ENCODE measurements around the gene SLCO4A1. TPM values are rescaled to one million over a fixed set of nuclear protein-coding genes. Genes with fewer than 3 reads are reported as not detected.

The SLCO4A1 gene
- total RNA-seq, 4 donors from 2014 or later: 77.9 to 107 (median 81.5) TPM

DNA sequence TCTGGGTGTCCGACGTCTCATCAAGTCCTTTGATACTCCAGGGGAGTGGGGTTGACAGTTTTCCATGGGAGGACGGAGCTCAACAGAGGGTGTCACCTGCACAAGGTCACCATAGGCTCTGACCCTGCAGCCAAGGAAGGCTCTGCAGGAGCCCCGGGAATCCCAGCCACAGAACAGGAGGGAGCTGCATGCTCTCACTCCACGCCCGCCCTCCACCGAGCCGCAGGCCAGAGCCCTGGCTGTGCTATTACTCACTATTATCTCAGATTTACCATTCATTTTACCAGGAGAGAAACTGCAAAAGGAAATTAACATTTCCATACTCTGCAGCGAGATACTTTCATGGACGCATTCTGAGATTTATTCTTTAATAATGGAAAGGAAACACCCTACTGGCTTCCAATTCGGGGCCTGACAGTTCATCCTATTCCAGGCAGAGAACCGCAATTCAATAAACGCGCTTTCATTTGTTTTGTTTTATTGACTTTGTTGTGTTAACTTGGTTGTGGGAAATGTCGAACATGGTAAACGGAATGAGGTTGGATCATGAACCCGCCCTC, 48.0 kb downstream of the SLCO4A1 start:
- TF ChIP-seq, protein P1, sequence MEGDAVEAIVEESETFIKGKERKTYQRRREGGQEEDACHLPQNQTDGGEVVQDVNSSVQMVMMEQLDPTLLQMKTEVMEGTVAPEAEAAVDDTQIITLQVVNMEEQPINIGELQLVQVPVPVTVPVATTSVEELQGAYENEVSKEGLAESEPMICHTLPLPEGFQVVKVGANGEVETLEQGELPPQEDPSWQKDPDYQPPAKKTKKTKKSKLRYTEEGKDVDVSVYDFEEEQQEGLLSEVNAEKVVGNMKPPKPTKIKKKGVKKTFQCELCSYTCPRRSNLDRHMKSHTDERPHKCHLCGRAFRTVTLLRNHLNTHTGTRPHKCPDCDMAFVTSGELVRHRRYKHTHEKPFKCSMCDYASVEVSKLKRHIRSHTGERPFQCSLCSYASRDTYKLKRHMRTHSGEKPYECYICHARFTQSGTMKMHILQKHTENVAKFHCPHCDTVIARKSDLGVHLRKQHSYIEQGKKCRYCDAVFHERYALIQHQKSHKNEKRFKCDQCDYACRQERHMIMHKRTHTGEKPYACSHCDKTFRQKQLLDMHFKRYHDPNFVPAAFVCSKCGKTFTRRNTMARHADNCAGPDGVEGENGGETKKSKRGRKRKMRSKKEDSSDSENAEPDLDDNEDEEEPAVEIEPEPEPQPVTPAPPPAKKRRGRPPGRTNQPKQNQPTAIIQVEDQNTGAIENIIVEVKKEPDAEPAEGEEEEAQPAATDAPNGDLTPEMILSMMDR (IDR thresholded peaks at IDR 0.05): no peak
- TF ChIP-seq POLR2A (IDR thresholded peaks at IDR 0.05): no peak
- intact Hi-C loops (cut with DNase I; ENCODE audit: low total_unique reads): no loop called here
- no peak overlapping the region for H3K4me3 ChIP-seq (ENCODE audit: low read depth, poor library complexity, severe bottlenecking)
- WGBS, 2 donors: 85 to 86% methylated on average over 16 to 17 of the region's 17 CpGs
- no peak for DNase-seq (ENCODE audit: low spot score in 2 of 2)

DNA sequence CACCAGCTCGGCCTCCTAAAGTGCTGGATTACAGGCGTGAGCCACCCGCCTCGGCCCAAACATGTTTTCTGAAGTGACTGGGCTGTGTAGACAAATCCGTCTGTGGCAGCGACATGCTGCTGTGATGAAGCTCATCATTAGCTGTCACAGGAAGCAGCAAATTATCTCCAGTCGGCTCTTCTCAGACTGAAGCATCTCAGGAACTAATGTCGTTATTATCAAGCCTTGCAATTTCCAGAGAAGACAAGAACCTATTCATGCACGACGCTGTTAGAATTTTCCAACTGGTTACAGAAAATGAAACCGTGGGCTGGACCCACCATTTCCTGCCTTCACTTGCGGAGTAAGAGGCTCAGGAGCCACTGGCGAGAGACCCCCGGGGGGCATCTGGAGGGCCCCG, 49.2 kb downstream of the SLCO4A1 start:
- 62 to 79% methylated on average over 15 of the region's 15 CpGs for WGBS, 2 donors
- no peak for DNase-seq (ENCODE audit: low spot score in 2 of 2)

DNA sequence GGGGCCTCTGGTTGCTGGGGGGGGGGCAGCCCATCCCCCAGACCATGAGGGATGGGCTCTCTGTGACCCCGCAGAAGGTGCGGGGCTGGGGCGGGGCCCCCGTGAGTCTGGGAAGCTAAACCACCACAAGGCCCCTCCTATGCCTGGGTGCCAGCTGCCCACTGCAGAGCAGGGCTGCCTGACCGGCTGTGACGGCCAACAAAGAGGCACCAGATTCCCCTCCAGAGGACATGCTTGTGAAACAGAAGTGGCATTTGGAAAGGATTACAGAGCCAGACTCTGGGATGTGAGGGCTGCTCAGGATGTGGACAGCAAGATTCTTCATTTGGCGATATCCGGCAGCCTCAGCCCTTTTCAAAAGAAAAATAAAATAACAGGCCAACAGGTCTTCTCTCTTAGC, 49.9 kb downstream of the SLCO4A1 start:
- intact Hi-C loops (cut with DNase I; ENCODE audit: low total_unique reads): no loop called here
- TF ChIP-seq, protein P1 (IDR thresholded peaks at IDR 0.05): no peak
- no peak for TF ChIP-seq POLR2A (IDR thresholded peaks at IDR 0.05)
- no peak overlapping the region for H3K4me3 ChIP-seq (ENCODE audit: low read depth, poor library complexity, severe bottlenecking)
- WGBS, 2 donors: 56 to 75% methylated on average over 5 to 8 of the region's 8 CpGs
- no peak for DNase-seq (ENCODE audit: low spot score in 2 of 2)

More for the DNA sequence above, 49.2 kb downstream of the SLCO4A1 start:
- TF ChIP-seq, protein P1 (IDR thresholded peaks at IDR 0.05): no peak
- no peak for TF ChIP-seq POLR2A (IDR thresholded peaks at IDR 0.05)
- intact Hi-C loops (cut with DNase I; ENCODE audit: low total_unique reads): no loop called here
- H3K4me3 ChIP-seq (ENCODE audit: low read depth, poor library complexity, severe bottlenecking): no peak overlapping the region

DNA sequence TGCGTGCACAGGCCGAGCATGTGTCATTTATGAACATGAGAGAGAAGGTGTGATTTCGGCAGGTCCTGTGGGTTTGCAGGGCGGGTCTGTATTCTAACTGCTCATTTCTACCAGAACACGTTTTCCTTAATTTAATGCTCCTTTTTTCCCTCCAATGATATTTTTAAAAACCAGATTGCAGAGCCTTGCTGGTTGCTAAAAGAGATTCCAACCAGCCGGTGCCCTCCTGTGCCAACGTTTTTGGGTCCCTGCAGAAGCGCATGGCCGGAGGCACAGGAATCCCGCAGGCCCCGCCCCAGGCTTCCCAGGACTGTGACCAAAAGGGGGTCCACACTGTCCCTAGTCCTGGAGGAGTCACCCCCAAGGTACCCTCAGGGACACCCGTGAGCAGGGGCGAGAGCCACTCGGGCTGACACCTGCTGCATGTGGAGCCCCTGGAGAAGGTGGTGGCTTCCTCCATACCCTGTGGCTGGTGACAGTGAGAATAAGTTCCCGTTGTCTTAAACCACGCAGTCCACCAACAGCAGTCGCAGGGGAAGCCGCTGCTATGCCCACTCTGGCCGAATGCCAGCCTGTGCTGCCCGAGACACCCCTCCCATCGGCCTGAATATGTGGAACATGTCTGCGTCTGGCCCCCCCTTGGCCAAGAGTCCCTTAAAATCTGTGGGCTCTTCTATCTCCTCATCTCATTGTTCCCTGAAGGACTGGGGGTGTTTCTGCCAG, 50.7 kb downstream of the SLCO4A1 start:
- intact Hi-C loops (cut with DNase I; ENCODE audit: low total_unique reads): no loop called here
- no peak overlapping the region for H3K4me3 ChIP-seq (ENCODE audit: low read depth, poor library complexity, severe bottlenecking)
- TF ChIP-seq POLR2A (IDR thresholded peaks at IDR 0.05): no peak
- TF ChIP-seq, protein P1 (IDR thresholded peaks at IDR 0.05): no peak
- WGBS, 2 donors: 61 to 67% methylated on average over 19 to 22 of the region's 22 CpGs
- no peak for DNase-seq (ENCODE audit: low spot score in 2 of 2)

DNA sequence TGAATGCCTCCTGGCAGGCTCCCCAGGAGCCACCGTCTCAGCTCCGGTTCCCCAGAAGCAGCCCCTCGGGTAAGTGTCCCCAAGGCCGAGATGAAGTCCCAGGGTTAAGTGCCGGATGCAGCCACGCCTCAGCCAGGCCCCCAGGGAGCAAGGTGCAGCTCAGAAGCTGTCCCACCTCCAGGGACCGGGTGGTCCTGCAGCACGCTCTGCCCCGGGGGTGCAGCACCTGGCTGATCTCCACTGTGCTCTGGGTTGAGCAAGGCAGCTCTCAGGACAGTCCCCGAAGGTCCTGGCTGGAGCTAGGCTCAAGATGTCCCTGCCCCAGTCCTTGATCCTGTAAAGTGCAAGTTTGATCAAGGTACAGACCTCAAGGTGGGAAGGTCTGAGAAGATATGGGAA, 51.2 kb downstream of the SLCO4A1 start:
- WGBS, 2 donors: 65 to 67% methylated on average over 7 to 10 of the region's 10 CpGs

More for the DNA sequence above, 51.2 kb downstream of the SLCO4A1 start:
- intact Hi-C loops (cut with DNase I; ENCODE audit: low total_unique reads): no loop called here
- no peak overlapping the region for H3K4me3 ChIP-seq (ENCODE audit: low read depth, poor library complexity, severe bottlenecking)
- TF ChIP-seq POLR2A (IDR thresholded peaks at IDR 0.05): no peak
- TF ChIP-seq, protein P1 (IDR thresholded peaks at IDR 0.05): no peak
- DNase-seq (ENCODE audit: low spot score in 2 of 2): no peak
